HepG2 (cell line): ENCODE results near the gene SMARCB1. TPM values are rescaled to one million over a fixed set of nuclear protein-coding genes. Genes with fewer than 3 reads are reported as not detected.

ENCODE experiments used
- ARNT ChIP-seq: fragments of 450-650 bp; IDR thresholded peaks from 2 replicates; pipeline ENCODE4 v1.6.1; 2017
- ATAD3A ChIP-seq: sonication (generic); formaldehyde crosslinking; IDR thresholded peaks from 2 replicates; pipeline ENCODE4 v1.4.0; 2020; ENCODE audit warnings: missing genetic modification reagents
- KDM3A ChIP-seq: IDR thresholded peaks from 2 replicates; pipeline ENCODE4 v1.6.1; 2018; ENCODE audit warnings: low read depth, missing compliant biosample characterization
- MTA3 ChIP-seq: sonication (generic); formaldehyde crosslinking; IDR thresholded peaks from 2 replicates; pipeline ENCODE4 v1.4.0; 2020; ENCODE audit warnings: missing genetic modification reagents
- MXD4 ChIP-seq: IDR thresholded peaks from 2 replicates; pipeline ENCODE4 v1.6.1; 2016; ENCODE audit warnings: mild to moderate bottlenecking, missing biosample characterization, missing genetic modification reagents
- RAD21 ChIP-seq: fragments of 450-650 bp; formaldehyde crosslinking; IDR thresholded peaks from 2 replicates; pipeline ENCODE4 v1.5.0; 2020; ENCODE audit warnings: mild to moderate bottlenecking
- U2AF2 ChIP-seq: fragments of 200-400 bp; formaldehyde crosslinking; IDR thresholded peaks from 2 replicates; pipeline ENCODE4 v1.6.1; 2017; ENCODE audit warnings: low read depth, mild to moderate bottlenecking, low read length
- UBTF ChIP-seq: sonication (generic); formaldehyde crosslinking; IDR thresholded peaks from 2 replicates; pipeline ENCODE4 v1.4.0; 2020; ENCODE audit warnings: mild to moderate bottlenecking, missing genetic modification reagents
- ZNF256 ChIP-seq: sonication (generic); formaldehyde crosslinking; conservative IDR thresholded peaks from 2 replicates; pipeline ENCODE4 v1.4.0; 2020; ENCODE audit warnings: missing genetic modification reagents
- ZNF33A ChIP-seq: sonication (generic); formaldehyde crosslinking; IDR thresholded peaks from 2 replicates; pipeline ENCODE4 v1.5.1; 2020; ENCODE audit warnings: missing genetic modification reagents, mild to moderate bottlenecking, moderate library complexity, borderline replicate concordance
- ZNF678 ChIP-seq: sonication (generic); formaldehyde crosslinking; IDR thresholded peaks from 2 replicates; pipeline ENCODE4 v1.4.0; 2020; ENCODE audit warnings: mild to moderate bottlenecking, missing genetic modification reagents
- polyA plus RNA-seq, 8 experiments: library from polyadenylated mRNA; depleted of rRNA in 3 of 8; stranded (reverse) in 7 of 8; unstranded in 1 of 8; fragments of >200 nt; fragmentation: Illumina TruSeq in 4 of 8; extraction: Trizol in 4 of 8; gene quantifications; 2 replicates each; pipeline versions ENCODE4 v1.2.1 to v1.2.3, GENCODE V29; 2011 to 2016; ENCODE audit warnings: low read depth in 4 of 8, missing spikeins in 1 of 8, mixed read lengths in 1 of 8; ENCODE audit not compliant: insufficient read depth in 1 of 8
- total RNA-seq, 5 experiments: library from RNA; depleted of rRNA; stranded (reverse); fragments of >200 nt; fragmentation: Illumina TruSeq; extraction: Trizol; gene quantifications; 2 replicates each; pipeline ENCODE4 v1.2.3, GENCODE V29; 2016; ENCODE audit warnings: low read depth in 1 of 5
- TF ChIP-seq, protein P1 (sequence below): sonication (generic); formaldehyde crosslinking; IDR thresholded peaks from 2 replicates; pipeline ENCODE4 v1.9.0; 2021; ENCODE audit warnings: missing genetic modification reagents, mild to moderate bottlenecking, borderline replicate concordance

SMARCB1 gene
- total and polyA plus RNA-seq, 2 of the 13 experiments (the other 11 are each of a cell fraction or from before 2014, with no cell fraction given): 74.0 to 166 TPM

DNA sequence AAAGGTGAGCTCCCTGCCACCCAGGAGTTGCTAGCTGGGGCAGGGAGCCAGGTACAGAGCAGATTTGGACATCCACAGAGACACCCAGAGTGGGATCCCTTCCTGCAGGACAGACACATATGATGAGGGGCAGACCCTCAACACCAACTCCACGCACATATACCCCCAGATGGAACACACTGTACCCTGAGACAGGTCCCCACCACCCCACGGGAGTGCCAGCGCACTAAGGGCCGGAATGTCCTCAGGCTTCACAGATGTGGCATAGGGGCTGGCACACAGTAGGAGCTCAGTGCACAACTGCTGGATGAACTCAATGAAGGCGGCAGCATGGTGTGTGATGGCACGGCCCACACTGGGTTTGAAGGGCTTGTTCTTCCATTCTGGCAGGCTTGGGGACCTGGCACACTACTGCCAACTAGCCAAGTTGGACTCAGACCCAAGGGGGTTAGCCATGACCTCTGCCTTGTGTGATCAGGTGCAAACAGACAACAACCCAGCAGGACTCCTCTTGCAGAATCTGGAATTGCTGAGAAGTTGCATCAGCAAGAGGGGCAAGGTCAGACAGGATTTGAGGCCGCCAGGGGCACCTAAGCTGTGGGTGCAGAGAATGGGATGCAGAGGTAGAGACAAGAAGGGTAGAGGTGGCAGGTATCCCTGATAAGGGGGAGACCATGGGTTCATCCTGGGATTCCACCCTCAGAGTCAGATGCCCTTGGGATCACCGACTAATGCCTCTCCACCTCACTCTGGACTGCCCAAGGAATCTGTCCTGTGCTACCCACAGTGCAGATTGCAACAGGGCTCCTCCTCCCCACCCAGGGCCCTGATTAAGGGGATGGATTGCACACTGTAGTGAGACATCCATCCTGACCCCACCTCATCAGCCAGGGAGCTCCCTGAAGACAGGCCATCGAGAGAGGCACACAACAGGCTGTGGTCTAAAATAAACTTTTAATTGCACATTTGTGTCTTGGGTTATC lies 21.6 kb upstream of the SMARCB1 start (continued):
- no peak for TF ChIP-seq RAD21 (CRISPR knock-in tag)
- TF ChIP-seq KDM3A (CRISPR knock-in tag): no peak
- TF ChIP-seq ATAD3A (CRISPR knock-in tag): no peak
- no peak for TF ChIP-seq ZNF678 (CRISPR knock-in tag)
- TF ChIP-seq, protein P1, sequence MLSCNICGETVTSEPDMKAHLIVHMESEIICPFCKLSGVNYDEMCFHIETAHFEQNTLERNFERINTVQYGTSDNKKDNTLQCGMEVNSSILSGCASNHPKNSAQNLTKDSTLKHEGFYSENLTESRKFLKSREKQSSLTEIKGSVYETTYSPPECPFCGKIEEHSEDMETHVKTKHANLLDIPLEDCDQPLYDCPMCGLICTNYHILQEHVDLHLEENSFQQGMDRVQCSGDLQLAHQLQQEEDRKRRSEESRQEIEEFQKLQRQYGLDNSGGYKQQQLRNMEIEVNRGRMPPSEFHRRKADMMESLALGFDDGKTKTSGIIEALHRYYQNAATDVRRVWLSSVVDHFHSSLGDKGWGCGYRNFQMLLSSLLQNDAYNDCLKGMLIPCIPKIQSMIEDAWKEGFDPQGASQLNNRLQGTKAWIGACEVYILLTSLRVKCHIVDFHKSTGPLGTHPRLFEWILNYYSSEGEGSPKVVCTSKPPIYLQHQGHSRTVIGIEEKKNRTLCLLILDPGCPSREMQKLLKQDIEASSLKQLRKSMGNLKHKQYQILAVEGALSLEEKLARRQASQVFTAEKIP (CRISPR knock-in tag): no peak
- no peak for TF ChIP-seq U2AF2
- TF ChIP-seq UBTF: no peak
- TF ChIP-seq ARNT: no peak
- no peak for TF ChIP-seq ZNF33A (CRISPR knock-in tag)
- TF ChIP-seq ZNF256 (CRISPR knock-in tag): no peak
- no peak for TF ChIP-seq MTA3
- no peak for TF ChIP-seq MXD4
